Fibroblast of lung (primary cell): Measurements from ENCODE around the gene LRMDA.

ENCODE experiments used
- EZH2 ChIP-seq: IDR thresholded peaks from 2 replicates; pipeline ENCODE4 v1.5.1; 2012; ENCODE audit warnings: low read length, control low read depth, mild to moderate bottlenecking; ENCODE audit errors: missing control alignments
- TF ChIP-seq, protein P1 (sequence below), 2 donors: IDR thresholded peaks in 1 of 2; conservative IDR thresholded peaks in 1 of 2; 1 replicate in 1 of 2; 2 replicates in 1 of 2; pipeline ENCODE4 v1.5.1; 2011 to 2012; ENCODE audit warnings: low read length in 2 of 2, control low read depth in 1 of 2, inconsistent platforms in 1 of 2, low read depth in 1 of 2, mild to moderate bottlenecking in 1 of 2

DNA sequence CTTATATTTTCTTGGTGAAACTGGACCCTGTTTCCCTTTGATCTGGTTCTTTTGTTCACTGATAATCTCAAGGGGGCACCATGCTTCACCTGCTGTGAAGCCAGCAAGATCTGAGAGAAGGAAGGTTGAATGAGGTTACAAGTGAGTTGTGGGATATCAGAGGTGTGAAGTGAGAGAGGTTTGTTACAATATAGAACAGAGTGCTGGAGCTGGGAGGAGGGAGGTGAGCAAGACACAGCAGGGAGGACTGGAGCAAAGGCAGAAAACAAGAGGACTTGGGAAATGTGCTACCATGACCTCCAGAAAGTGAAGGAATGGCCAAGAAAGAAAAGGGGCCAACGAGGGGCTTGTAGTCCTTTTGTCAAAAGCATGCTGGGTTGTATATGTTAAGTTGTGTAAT lies 156.6 kb downstream of the LRMDA start:
- TF ChIP-seq, protein P1, sequence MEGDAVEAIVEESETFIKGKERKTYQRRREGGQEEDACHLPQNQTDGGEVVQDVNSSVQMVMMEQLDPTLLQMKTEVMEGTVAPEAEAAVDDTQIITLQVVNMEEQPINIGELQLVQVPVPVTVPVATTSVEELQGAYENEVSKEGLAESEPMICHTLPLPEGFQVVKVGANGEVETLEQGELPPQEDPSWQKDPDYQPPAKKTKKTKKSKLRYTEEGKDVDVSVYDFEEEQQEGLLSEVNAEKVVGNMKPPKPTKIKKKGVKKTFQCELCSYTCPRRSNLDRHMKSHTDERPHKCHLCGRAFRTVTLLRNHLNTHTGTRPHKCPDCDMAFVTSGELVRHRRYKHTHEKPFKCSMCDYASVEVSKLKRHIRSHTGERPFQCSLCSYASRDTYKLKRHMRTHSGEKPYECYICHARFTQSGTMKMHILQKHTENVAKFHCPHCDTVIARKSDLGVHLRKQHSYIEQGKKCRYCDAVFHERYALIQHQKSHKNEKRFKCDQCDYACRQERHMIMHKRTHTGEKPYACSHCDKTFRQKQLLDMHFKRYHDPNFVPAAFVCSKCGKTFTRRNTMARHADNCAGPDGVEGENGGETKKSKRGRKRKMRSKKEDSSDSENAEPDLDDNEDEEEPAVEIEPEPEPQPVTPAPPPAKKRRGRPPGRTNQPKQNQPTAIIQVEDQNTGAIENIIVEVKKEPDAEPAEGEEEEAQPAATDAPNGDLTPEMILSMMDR (conservative IDR thresholded peaks at IDR 0.05 in 1 of 2, IDR thresholded peaks at IDR 0.05 in 1 of 2; ENCODE audit: low read depth in 1 of 2, low read length in 2 of 2), result no peak
- TF ChIP-seq EZH2, result no peak
